Immature natural killer cell (primary cell): ENCODE results near the gene GMEB2. TPM values are rescaled to one million over a fixed set of nuclear protein-coding genes. Genes with fewer than 3 reads are reported as not detected.
"Not testable (repeated sequence)": the region's sequence is repeated elsewhere in the genome, so short reads cannot be mapped to it uniquely, and the experiment has no call there.

ENCODE experiments used
- DNase-seq, 3 donors: peaks; one replicate each; pipeline ENCODE4 v3.0.0; 2022; ENCODE audit warnings: mixed read lengths in 1 of 3
- H3K27ac Mint-ChIP-seq, 6 donors: one replicate each; pipeline ENCODE4 v1.8.0; 2020; ENCODE audit warnings: mixed read lengths in 6 of 6, mild to moderate bottlenecking in 5 of 6, inconsistent platforms in 4 of 6, moderate library complexity in 3 of 6
- H3K27me3 Mint-ChIP-seq, 3 donors: one replicate each; pipeline ENCODE4 v1.8.0; 2020 to 2021; ENCODE audit warnings: low read depth in 3 of 3, mild to moderate bottlenecking in 3 of 3, mixed read lengths in 3 of 3, moderate library complexity in 3 of 3, inconsistent platforms in 1 of 3
- H3K36me3 Mint-ChIP-seq, 3 donors: one replicate each; pipeline ENCODE4 v1.8.0; 2020; ENCODE audit warnings: mixed read lengths in 3 of 3, inconsistent platforms in 2 of 3, mild to moderate bottlenecking in 2 of 3
- H3K4me1 Mint-ChIP-seq, 2 donors: one replicate each; pipeline ENCODE4 v1.8.0; 2020; ENCODE audit warnings: inconsistent platforms in 2 of 2, mild to moderate bottlenecking in 2 of 2, mixed read lengths in 2 of 2, moderate library complexity in 1 of 2
- H3K4me3 Mint-ChIP-seq, 5 donors: one replicate each; pipeline ENCODE4 v1.8.0; 2020; ENCODE audit warnings: mild to moderate bottlenecking in 5 of 5, mixed read lengths in 5 of 5, inconsistent platforms in 3 of 5, moderate library complexity in 3 of 5
- H3K9me3 Mint-ChIP-seq, 6 donors: one replicate each; pipeline ENCODE4 v1.8.0; 2020; ENCODE audit warnings: mild to moderate bottlenecking in 6 of 6, mixed read lengths in 6 of 6, inconsistent platforms in 4 of 6, moderate library complexity in 3 of 6
- polyA plus RNA-seq, 3 donors: library from polyadenylated mRNA; unstranded; fragments of 300-500 nt; fragmentation: Illumina TruSeq; gene quantifications; one replicate each; pipeline ENCODE4 v1.2.3, GENCODE V29; 2021

The GMEB2 gene
- polyA plus RNA-seq, 3 donors from 2014 or later, result 2.7 to 11.4 TPM; not detected in 1

- peak within 1 kb of the TSS; percentile 40 to 62 (median 45) for H3K4me3 Mint-ChIP-seq
- peaks cover 11 to 14% (median 12%) of the 10 kb centered on the region in 3 donors for H3K27me3 Mint-ChIP-seq
- peaks cover 0 to 3% (median 0%) of the 10 kb centered on the region in 6 donors for H3K9me3 Mint-ChIP-seq
- DNase-seq, result peak; percentile 67 to 71 (median 70)
- H3K27ac Mint-ChIP-seq, result peak within 1 kb of the TSS in 1 of 6 donors; percentile 22
- H3K36me3 Mint-ChIP-seq, result no peaks in the 10 kb centered on the region
- H3K4me1 Mint-ChIP-seq, result peaks cover 15 to 18% of the 10 kb centered on the region in 2 donors
These were observed 26.4 kb upstream of the GMEB2 start, which contains the start of gene STMN3 for GRCh38 chr20:63653041-63653973. Gene STMN3 (minus strand): TSS chr20:63653424. CDS start chr20:63653345, 79 bp downstream.

- H3K4me1 Mint-ChIP-seq, result peaks cover 9 to 12% of the 10 kb centered on the region in 2 donors
- H3K27ac Mint-ChIP-seq, result no peak overlapping the region
- no peaks in the 10 kb centered on the region for H3K36me3 Mint-ChIP-seq
- no peaks in the 10 kb centered on the region for H3K9me3 Mint-ChIP-seq
- H3K4me3 Mint-ChIP-seq, result peak overlapping the region in 3 of 5 donors; percentile 29 to 84 (median 46)
- peak in 1 of 3 donors; percentile 17 for DNase-seq
- peaks cover 4 to 9% (median 5%) of the 10 kb centered on the region in 3 donors for H3K27me3 Mint-ChIP-seq
These were observed 25.5 kb upstream of the GMEB2 start for GRCh38 chr20:63652192-63652980.

GRCh38 chr20:63651942-63652191, 25.0 kb upstream of the GMEB2 start:
- no peak for DNase-seq
- Mint-ChIP-seq H3K27me3 (peaks cover 4 to 9% (median 5%) of the 10 kb centered on the region in 3 donors), H3K27ac (no peak overlapping the region), H3K4me1 (peaks cover 9 to 12% of the 10 kb centered on the region in 2 donors), H3K4me3 (peak overlapping the region in 4 of 5 donors; percentile 71 to 84 (median 78)), H3K9me3 (no peaks in the 10 kb centered on the region), H3K36me3 (no peaks in the 10 kb centered on the region)

- H3K27me3 Mint-ChIP-seq, result peaks cover 4 to 11% (median 5%) of the 10 kb centered on the region in 3 donors
- not testable (repeated sequence) for DNase-seq, H3K9me3 Mint-ChIP-seq, H3K27ac Mint-ChIP-seq, H3K4me3 Mint-ChIP-seq, H3K36me3 Mint-ChIP-seq
- peaks cover 9 to 12% of the 10 kb centered on the region in 2 donors for H3K4me1 Mint-ChIP-seq
These were observed 23.6 kb upstream of the GMEB2 start for GRCh38 chr20:63650486-63650885.

GRCh38 chr20:63648895-63649589, 22.1 kb upstream of the GMEB2 start:
- Mint-ChIP-seq H3K27me3 (peaks cover under 1 to 12% (median 3%) of the 10 kb centered on the region in 3 donors), H3K4me3 (no peak overlapping the region), H3K4me1 (peaks cover 9% of the 10 kb centered on the region in 2 donors), H3K27ac (no peak overlapping the region), H3K9me3 (no peaks in the 10 kb centered on the region), H3K36me3 (no peaks in the 10 kb centered on the region)
- DNase-seq, result no peak

- H3K4me1 Mint-ChIP-seq, result peaks cover 5% of the 10 kb centered on the region in 2 donors
- DNase-seq, result no peak
- no peak overlapping the region for H3K27ac Mint-ChIP-seq
- peaks cover under 1 to 8% (median 3%) of the 10 kb centered on the region in 3 donors for H3K27me3 Mint-ChIP-seq
- H3K4me3 Mint-ChIP-seq, result no peak overlapping the region
- H3K9me3 Mint-ChIP-seq, result no peaks in the 10 kb centered on the region
- H3K36me3 Mint-ChIP-seq, result no peaks in the 10 kb centered on the region
These were observed 21.3 kb upstream of the GMEB2 start for GRCh38 chr20:63648190-63648589.

GRCh38 chr20:63645218-63645617, 18.3 kb upstream of the GMEB2 start:
- Mint-ChIP-seq H3K36me3 (no peaks in the 10 kb centered on the region), H3K4me1 (peaks cover under 1 to 6% of the 10 kb centered on the region in 2 donors), H3K27ac (no peak overlapping the region), H3K4me3 (no peak overlapping the region), H3K9me3 (no peaks in the 10 kb centered on the region), H3K27me3 (peaks cover 2 to 12% (median 4%) of the 10 kb centered on the region in 3 donors)
- no peak for DNase-seq

- Mint-ChIP-seq H3K27ac (no peak overlapping the region), H3K9me3 (no peaks in the 10 kb centered on the region), H3K4me3 (peak overlapping the region in 3 of 5 donors; percentile 15 to 58 (median 21)), H3K27me3 (peaks cover 2 to 12% (median 4%) of the 10 kb centered on the region in 3 donors), H3K36me3 (no peaks in the 10 kb centered on the region), H3K4me1 (peaks cover 13 to 18% of the 10 kb centered on the region in 2 donors)
- DNase-seq, result no peak
These were observed 17.0 kb upstream of the GMEB2 start for GRCh38 chr20:63643946-63644345.

- H3K4me1 Mint-ChIP-seq, result peaks cover 15 to 22% of the 10 kb centered on the region in 2 donors
- H3K36me3 Mint-ChIP-seq, result no peaks in the 10 kb centered on the region
- H3K9me3 Mint-ChIP-seq, result no peaks in the 10 kb centered on the region
- no peak for DNase-seq
- peak overlapping the region; percentile 57 to 68 (median 62) for H3K4me3 Mint-ChIP-seq
- peaks cover 2 to 12% (median 4%) of the 10 kb centered on the region in 3 donors for H3K27me3 Mint-ChIP-seq
- H3K27ac Mint-ChIP-seq, result peak overlapping the region in 1 of 6 donors; percentile 55
These were observed 16.6 kb upstream of the GMEB2 start for GRCh38 chr20:63643499-63643898.

- peak overlapping the region; percentile 57 to 68 (median 62) for H3K4me3 Mint-ChIP-seq
- DNase-seq, result peak in 1 of 3 donors; percentile 6
- H3K36me3 Mint-ChIP-seq, result no peaks in the 10 kb centered on the region
- no peaks in the 10 kb centered on the region for H3K9me3 Mint-ChIP-seq
- H3K27me3 Mint-ChIP-seq, result peaks cover 2 to 12% (median 8%) of the 10 kb centered on the region in 3 donors
- peak overlapping the region in 2 of 6 donors; percentile 55 to 64 for H3K27ac Mint-ChIP-seq
- peaks cover 21 to 29% of the 10 kb centered on the region in 2 donors for H3K4me1 Mint-ChIP-seq
These were observed 15.8 kb upstream of the GMEB2 start for GRCh38 chr20:63642527-63643247.

- Mint-ChIP-seq H3K36me3 (no peaks in the 10 kb centered on the region), H3K27me3 (peaks cover 2 to 12% (median 8%) of the 10 kb centered on the region in 3 donors), H3K4me3 (peak overlapping the region; percentile 70 to 80 (median 78)), H3K27ac (peak overlapping the region in 5 of 6 donors; percentile 68 to 89 (median 80)), H3K4me1 (peaks cover 28 to 35% of the 10 kb centered on the region in 2 donors), H3K9me3 (no peaks in the 10 kb centered on the region)
- DNase-seq, result peak; percentile 88 to 92 (median 90)
These were observed 15.1 kb upstream of the GMEB2 start for GRCh38 chr20:63641792-63642523.

- peak; percentile 81 to 84 (median 82) for DNase-seq
- no peaks in the 10 kb centered on the region for H3K36me3 Mint-ChIP-seq
- peaks cover 30 to 38% of the 10 kb centered on the region in 2 donors for H3K4me1 Mint-ChIP-seq
- H3K4me3 Mint-ChIP-seq, result peak overlapping the region in 4 of 5 donors; percentile 64 to 80 (median 72)
- H3K27ac Mint-ChIP-seq, result peak overlapping the region in 5 of 6 donors; percentile 80 to 97 (median 88)
- H3K27me3 Mint-ChIP-seq, result peaks cover 2 to 12% (median 8%) of the 10 kb centered on the region in 3 donors
- H3K9me3 Mint-ChIP-seq, result no peaks in the 10 kb centered on the region
These were observed 14.4 kb upstream of the GMEB2 start for GRCh38 chr20:63641146-63641791.
